HEK293 (cell line): ENCODE measurements around the gene TADA2B.

Experiments used
- CTCF ChIP-seq: fragments of 450-650 bp; formaldehyde crosslinking; IDR thresholded peaks from 2 replicates; pipeline ENCODE4 v1.5.1; 2016; ENCODE audit warnings: missing biosample characterization, missing genetic modification characterization
- GLI4 ChIP-seq: fragments of 450-650 bp; formaldehyde crosslinking; IDR thresholded peaks from 2 replicates; pipeline ENCODE4 v1.5.1; 2016; ENCODE audit warnings: missing biosample characterization, missing genetic modification characterization
- PBX3 ChIP-seq: sonication (generic); formaldehyde crosslinking; IDR thresholded peaks from 2 replicates; pipeline ENCODE4 v1.8.1; 2022; ENCODE audit warnings: mild to moderate bottlenecking, moderate library complexity, missing genetic modification reagents
- YY1 ChIP-seq: fragments of 450-650 bp; formaldehyde crosslinking; IDR thresholded peaks from 2 replicates; pipeline ENCODE4 v1.5.1; 2018; ENCODE audit warnings: missing biosample characterization, missing genetic modification characterization
- ZFP41 ChIP-seq: fragments of 450-650 bp; formaldehyde crosslinking; IDR thresholded peaks from 2 replicates; pipeline ENCODE4 v1.5.1; 2016; ENCODE audit warnings: missing biosample characterization, missing genetic modification characterization, borderline replicate concordance
- ZNF184 ChIP-seq: fragments of 450-650 bp; IDR thresholded peaks from 2 replicates; pipeline ENCODE4 v1.5.1; 2018; ENCODE audit warnings: missing biosample characterization, mild to moderate bottlenecking, missing genetic modification characterization
- ZNF26 ChIP-seq: fragments of 450-650 bp; formaldehyde crosslinking; IDR thresholded peaks from 2 replicates; pipeline ENCODE4 v1.5.1; 2016; ENCODE audit warnings: missing biosample characterization, missing genetic modification characterization
- ZNF362 ChIP-seq: fragments of 450-650 bp; formaldehyde crosslinking; IDR thresholded peaks from 2 replicates; pipeline ENCODE4 v1.5.1; 2016; ENCODE audit warnings: missing biosample characterization, missing genetic modification characterization
- ZNF416 ChIP-seq: fragments of 450-650 bp; formaldehyde crosslinking; IDR thresholded peaks from 2 replicates; pipeline ENCODE4 v1.5.1; 2016; ENCODE audit warnings: missing biosample characterization, missing genetic modification characterization
- ZNF571 ChIP-seq: fragments of 450-650 bp; formaldehyde crosslinking; IDR thresholded peaks from 2 replicates; pipeline ENCODE4 v1.5.0; 2017; ENCODE audit warnings: missing biosample characterization, missing genetic modification characterization
- ZNF639 ChIP-seq: fragments of 450-650 bp; formaldehyde crosslinking; IDR thresholded peaks from 2 replicates; pipeline ENCODE4 v1.5.1; 2016; ENCODE audit warnings: missing biosample characterization, missing genetic modification characterization
- ZNF670 ChIP-seq: fragments of 450-650 bp; formaldehyde crosslinking; IDR thresholded peaks from 2 replicates; pipeline ENCODE4 v1.5.1; 2016; ENCODE audit warnings: missing biosample characterization, missing genetic modification characterization, low read depth
- ZNF785 ChIP-seq: fragments of 450-650 bp; formaldehyde crosslinking; IDR thresholded peaks from 2 replicates; pipeline ENCODE4 v1.5.1; 2016; ENCODE audit warnings: missing biosample characterization, missing genetic modification characterization

- no peak for TF ChIP-seq ZNF639 (tag by site-specific recombination)
- TF ChIP-seq ZNF362: no peak
- no peak for TF ChIP-seq CTCF
- no peak for TF ChIP-seq PBX3
- TF ChIP-seq ZNF785 (tag by site-specific recombination): no peak
- TF ChIP-seq YY1 (tag by site-specific recombination): no peak
- TF ChIP-seq ZNF670 (tag by site-specific recombination): no peak
- TF ChIP-seq ZNF26 (tag by site-specific recombination): no peak
- no peak for TF ChIP-seq GLI4 (tag by site-specific recombination)
- TF ChIP-seq ZNF184 (tag by site-specific recombination): no peak
- no peak for TF ChIP-seq ZFP41 (tag by site-specific recombination)
- no peak for TF ChIP-seq ZNF416
- no peak for TF ChIP-seq ZNF571 (tag by site-specific recombination)
These were observed 27.7 kb upstream of the TADA2B start for GRCh38 chr4:7015383-7016035.
